ENCODE results near the gene CCDC88C.

- TF ChIP-seq CTCF (IDR thresholded peaks at IDR 0.05) (no peak), POLR2A (IDR thresholded peaks at IDR 0.05) (no peak)
Observed at GRCh38 chr14:91376547-91377477, 40.8 kb downstream of the CCDC88C start.
